Stomach (tissue), 9 donors: ENCODE results near the gene CLDN7. TPM values are rescaled to one million over a fixed set of nuclear protein-coding genes. Genes with fewer than 3 reads are reported as not detected.

Source experiments
- DNase-seq, 2 donors: peaks; one replicate each; pipeline versions ENCODE4 v3.0.0 to v3.0.0-alpha.2; 2013 to 2019
- H3K27ac ChIP-seq, 5 donors: fragments of 200-600 bp in 4 of 5; sonication (generic) in 4 of 5; one replicate each; pipeline ENCODE4 v1.5.1; 2013 to 2019; ENCODE audit warnings: mild to moderate bottlenecking in 1 of 5, moderate library complexity in 1 of 5
- H3K27me3 ChIP-seq, 3 donors: fragments of 200-600 bp; sonication (generic); one replicate each; pipeline ENCODE4 v1.5.1; 2017 to 2019; ENCODE audit warnings: mixed run types in 1 of 3
- H3K36me3 ChIP-seq, 4 donors: fragments of 200-600 bp; sonication (generic); 1 replicate in 3 of 4; 2 replicates in 1 of 4; pipeline ENCODE4 v1.5.1; 2016 to 2019
- H3K4me1 ChIP-seq, 4 donors: fragments of 200-600 bp; sonication (generic); one replicate each; pipeline ENCODE4 v1.5.1; 2016 to 2019
- H3K4me3 ChIP-seq, 4 donors: fragments of 200-600 bp; sonication (generic) in 3 of 4; one replicate each; pipeline ENCODE4 v1.5.1; 2016 to 2019; ENCODE audit warnings: mild to moderate bottlenecking in 1 of 4
- H3K9me3 ChIP-seq, 4 donors: fragments of 200-600 bp; sonication (generic); one replicate each; pipeline ENCODE4 v1.5.1; 2016 to 2019
- EP300 ChIP-seq: sonication (generic); formaldehyde crosslinking; IDR thresholded peaks from one replicate; pipeline ENCODE4 v1.6.1; 2017; ENCODE audit warnings: antibody characterized with exemption
- POLR2A ChIP-seq, 4 donors: fragments of 450-650 bp; IDR thresholded peaks; one replicate each; pipeline ENCODE4 v1.6.1; 2016; ENCODE audit warnings: antibody characterized with exemption in 4 of 4, control low read depth in 2 of 4, mild to moderate bottlenecking in 1 of 4, moderate library complexity in 1 of 4
- POLR2AphosphoS5 ChIP-seq, 3 donors: sonication (generic); formaldehyde crosslinking; IDR thresholded peaks; one replicate each; pipeline ENCODE4 v1.6.1; 2016; ENCODE audit warnings: antibody characterized with exemption in 3 of 3
- WGBS, 5 donors: extraction: QIAGEN DNeasy Blood & Tissue Kit in 3 of 5; methylation state at CpG; one replicate each; pipeline versions ENCODE4 v1.1.5 to v1.1.7; 2013 to 2018; 5-methylcytosine and 5-hydroxymethylcytosine counted together
- intact Hi-C: fragments of 100-400 bp; cut with DNase I; formaldehyde crosslinking; loops from one replicate; pipeline ENCODE4 v1.15.1; 2023; ENCODE audit warnings: low total_unique reads
- polyA plus RNA-seq, 3 donors: library from polyadenylated mRNA; stranded (reverse); fragments of 200-250 nt; gene quantifications; one replicate each; pipeline ENCODE4 v1.2.3, GENCODE V29; 2013
- total RNA-seq, 5 donors: library from RNA; depleted of rRNA; stranded (reverse); fragments of >200 nt; gene quantifications; one replicate each; pipeline versions ENCODE4 v1.1.0 to v1.2.3, GENCODE V29; 2014 to 2016
- TF ChIP-seq, protein P1 (sequence below), 7 experiments: fragments of 450-650 bp in 4 of 7; fragments of 200-600 bp in 3 of 7; sonication (generic) in 3 of 7; IDR thresholded peaks; one replicate each; pipeline ENCODE4 v1.5.1; 2016 to 2019; ENCODE audit warnings: antibody characterized with exemption in 7 of 7, control low read depth in 2 of 7, mild to moderate bottlenecking in 1 of 7
- donor health status: healthy with polysubstance abuse.
- donor health status: Bipolar disorder and iron deficiency.
- donor health status: healthy.

Gene CLDN7
- total and polyA plus RNA-seq, 8 donors: 1.8 to 829 (median 13.7) TPM

DNA sequence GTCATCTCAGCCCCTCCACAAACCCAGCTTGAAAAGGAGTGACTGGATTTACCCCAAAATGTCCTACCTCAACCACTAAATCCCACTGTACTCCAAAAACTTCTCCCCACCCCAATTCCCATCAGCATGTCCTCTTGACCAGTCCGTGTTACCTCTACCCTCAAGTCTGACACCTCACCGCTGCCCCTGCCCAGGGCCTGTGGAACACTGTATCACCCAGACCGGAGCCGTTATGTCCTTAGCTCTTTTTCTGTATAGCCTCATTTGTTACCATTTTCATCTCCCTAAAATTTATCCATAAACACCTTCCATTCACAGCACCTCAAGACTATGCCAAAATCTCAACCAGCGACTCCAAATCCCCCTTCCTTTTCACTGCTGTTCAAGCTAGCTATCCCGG lies 25.5 kb downstream of the CLDN7 start:
- H3K9me3 ChIP-seq: no peaks in the 10 kb centered on the region
- intact Hi-C loops: no loop called here
- DNase-seq: no peak
- peak overlapping the region in 1 of 4 donors; percentile 97 for H3K4me3 ChIP-seq
- TF ChIP-seq EP300 (no peak), POLR2A (IDR thresholded peaks at IDR 0.05) (no peak), POLR2AphosphoS5 (IDR thresholded peaks at IDR 0.05) (no peak)
- TF ChIP-seq, protein P1, sequence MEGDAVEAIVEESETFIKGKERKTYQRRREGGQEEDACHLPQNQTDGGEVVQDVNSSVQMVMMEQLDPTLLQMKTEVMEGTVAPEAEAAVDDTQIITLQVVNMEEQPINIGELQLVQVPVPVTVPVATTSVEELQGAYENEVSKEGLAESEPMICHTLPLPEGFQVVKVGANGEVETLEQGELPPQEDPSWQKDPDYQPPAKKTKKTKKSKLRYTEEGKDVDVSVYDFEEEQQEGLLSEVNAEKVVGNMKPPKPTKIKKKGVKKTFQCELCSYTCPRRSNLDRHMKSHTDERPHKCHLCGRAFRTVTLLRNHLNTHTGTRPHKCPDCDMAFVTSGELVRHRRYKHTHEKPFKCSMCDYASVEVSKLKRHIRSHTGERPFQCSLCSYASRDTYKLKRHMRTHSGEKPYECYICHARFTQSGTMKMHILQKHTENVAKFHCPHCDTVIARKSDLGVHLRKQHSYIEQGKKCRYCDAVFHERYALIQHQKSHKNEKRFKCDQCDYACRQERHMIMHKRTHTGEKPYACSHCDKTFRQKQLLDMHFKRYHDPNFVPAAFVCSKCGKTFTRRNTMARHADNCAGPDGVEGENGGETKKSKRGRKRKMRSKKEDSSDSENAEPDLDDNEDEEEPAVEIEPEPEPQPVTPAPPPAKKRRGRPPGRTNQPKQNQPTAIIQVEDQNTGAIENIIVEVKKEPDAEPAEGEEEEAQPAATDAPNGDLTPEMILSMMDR (IDR thresholded peaks at IDR 0.05): no peak
- WGBS, 5 donors: 76 to 83% (median 82%) methylated on average over 6 of the region's 6 CpGs
- peaks cover 23 to 34% (median 31%) of the 10 kb centered on the region in 4 donors for H3K36me3 ChIP-seq
- peaks cover 52 to 74% (median 69%) of the 10 kb centered on the region in 4 donors for H3K4me1 ChIP-seq
- H3K27ac ChIP-seq: peak overlapping the region; percentile 88 to 99 (median 96)
- no peaks in the 10 kb centered on the region for H3K27me3 ChIP-seq

DNA sequence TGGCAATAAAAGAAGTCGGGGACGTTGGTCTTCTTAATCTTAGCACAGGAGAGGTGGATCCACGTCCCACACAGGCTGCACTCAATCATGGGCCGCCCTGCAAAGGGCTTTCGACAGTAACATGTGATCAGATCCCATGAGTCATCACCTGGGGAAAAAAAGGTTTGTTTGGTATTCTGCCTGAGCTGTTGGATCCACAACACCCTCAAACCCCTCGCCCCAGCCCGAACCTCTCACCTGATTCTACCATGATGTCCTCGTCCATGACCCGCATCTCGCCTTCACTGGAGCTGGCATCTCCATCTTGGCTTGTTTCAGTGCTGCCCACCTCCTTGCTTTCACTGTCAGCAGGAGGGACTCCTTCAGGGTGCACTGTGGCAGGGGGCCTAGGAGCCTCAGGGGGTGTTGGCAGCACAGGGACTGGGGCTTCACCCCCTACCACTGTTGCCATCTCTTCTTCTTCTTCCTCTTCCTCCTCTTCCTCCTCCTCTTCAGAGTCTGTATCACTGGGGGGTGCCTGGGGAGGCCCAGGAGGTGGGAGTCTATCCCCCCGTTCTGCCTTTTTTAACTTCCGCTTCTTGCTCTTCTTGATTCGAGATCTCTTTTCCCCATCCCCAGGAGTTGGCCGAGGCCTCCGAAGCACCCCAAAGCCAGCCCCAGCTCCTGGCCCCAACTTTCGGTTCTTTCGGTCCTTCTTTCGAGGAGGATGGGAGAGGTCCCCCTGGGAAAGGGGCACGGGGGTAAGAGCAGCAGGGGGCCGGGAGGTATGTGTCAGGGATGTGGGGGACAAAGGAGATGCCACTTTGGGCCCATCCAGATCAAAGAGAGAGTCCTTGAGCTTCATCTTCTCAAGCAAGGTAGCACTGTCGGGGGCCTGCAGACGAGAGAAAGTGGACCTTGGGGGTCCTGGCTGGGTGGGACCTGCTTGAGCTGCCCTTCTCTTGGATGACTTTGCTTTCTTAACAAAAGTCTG lies 26.3 kb downstream of the CLDN7 start:
- DNase-seq: no peak
- H3K4me3 ChIP-seq: peak overlapping the region in 1 of 4 donors; percentile 15
- WGBS, 5 donors: 72 to 81% (median 79%) methylated on average over 22 of the region's 22 CpGs
- peak overlapping the region in 3 of 5 donors; percentile 15 to 96 (median 76) for H3K27ac ChIP-seq
- H3K27me3 ChIP-seq: no peaks in the 10 kb centered on the region
- TF ChIP-seq POLR2A (IDR thresholded peaks at IDR 0.05) (no peak), EP300 (no peak), POLR2AphosphoS5 (IDR thresholded peaks at IDR 0.05) (no peak)
- TF ChIP-seq, protein P1 (IDR thresholded peaks at IDR 0.05): no peak
- intact Hi-C loops: no loop called here
- H3K9me3 ChIP-seq: no peaks in the 10 kb centered on the region
- H3K4me1 ChIP-seq: peaks cover 49 to 75% (median 69%) of the 10 kb centered on the region in 4 donors
- H3K36me3 ChIP-seq: peaks cover 22 to 32% (median 29%) of the 10 kb centered on the region in 4 donors

DNA sequence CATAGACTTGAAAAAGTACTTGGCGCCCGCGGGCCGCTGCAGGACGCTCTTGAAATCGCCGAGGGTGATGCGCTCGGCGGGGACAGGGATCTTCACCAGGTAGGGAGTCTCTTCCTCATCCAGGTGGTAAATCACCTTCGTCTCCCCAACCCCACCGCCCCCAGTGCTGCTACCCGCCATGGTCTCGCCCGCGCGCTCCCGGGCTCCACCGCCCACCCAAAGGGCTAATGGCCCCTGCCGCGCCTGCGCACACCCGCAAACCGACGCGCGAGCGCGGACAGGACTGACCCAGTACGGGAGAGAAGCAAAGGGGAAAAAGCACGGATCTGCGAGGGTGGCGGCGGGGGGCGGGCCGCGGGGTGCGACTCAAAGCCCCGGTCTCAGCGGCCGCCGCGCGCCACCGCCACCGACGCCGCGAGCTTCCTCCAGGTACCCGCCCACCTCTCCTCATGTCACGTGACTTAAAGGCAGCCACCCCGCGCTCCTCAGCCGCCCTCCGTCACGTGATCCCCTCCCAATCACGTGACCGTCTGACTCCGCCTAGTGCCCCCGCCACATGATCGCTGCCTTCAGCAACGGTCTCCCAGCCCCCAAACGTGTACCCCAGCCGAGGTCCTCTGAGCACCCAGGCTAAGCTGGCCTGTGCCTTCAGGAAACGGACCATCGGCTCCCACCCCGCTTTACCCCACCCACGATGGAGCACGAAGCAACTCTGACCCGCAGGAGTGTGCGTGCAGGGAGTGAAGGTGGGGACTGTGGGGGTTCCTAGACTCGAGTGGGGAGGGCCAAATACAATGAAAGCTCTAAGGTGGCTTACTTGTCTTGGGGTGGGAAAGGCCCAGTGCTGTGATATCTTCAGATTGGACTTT lies 28.0 kb downstream of the CLDN7 start, which contains the start of gene DVL2:
Gene DVL2, minus strand, starts transcription at position 435 of the 869 bp plus-strand sequence. Its CDS starts 255 bp downstream, at position 180.
- WGBS, 5 donors: 0 to 1% (median 0%) methylated on average over 32 to 72 of the region's 72 CpGs
- H3K4me3 ChIP-seq: peak within 1 kb of the TSS; percentile 63 to 99 (median 89)
- peak within 1 kb of the TSS; percentile 76 to 94 (median 91) for H3K27ac ChIP-seq
- peaks cover 37 to 64% (median 57%) of the 10 kb centered on the region in 4 donors for H3K4me1 ChIP-seq
- no peaks in the 10 kb centered on the region for H3K9me3 ChIP-seq
- H3K27me3 ChIP-seq: no peaks in the 10 kb centered on the region
- TF ChIP-seq POLR2A (IDR thresholded peaks at IDR 0.05) (no peak), POLR2AphosphoS5 (IDR thresholded peaks at IDR 0.05) (peak; percentile 87 to 99 (median 94)), EP300 (no peak)
- TF ChIP-seq, protein P1 (IDR thresholded peaks at IDR 0.05): no peak
- peaks cover 26 to 36% (median 33%) of the 10 kb centered on the region in 4 donors for H3K36me3 ChIP-seq
- DNase-seq: peak; percentile 96 to 98
- intact Hi-C loops: no loop called here

DNA sequence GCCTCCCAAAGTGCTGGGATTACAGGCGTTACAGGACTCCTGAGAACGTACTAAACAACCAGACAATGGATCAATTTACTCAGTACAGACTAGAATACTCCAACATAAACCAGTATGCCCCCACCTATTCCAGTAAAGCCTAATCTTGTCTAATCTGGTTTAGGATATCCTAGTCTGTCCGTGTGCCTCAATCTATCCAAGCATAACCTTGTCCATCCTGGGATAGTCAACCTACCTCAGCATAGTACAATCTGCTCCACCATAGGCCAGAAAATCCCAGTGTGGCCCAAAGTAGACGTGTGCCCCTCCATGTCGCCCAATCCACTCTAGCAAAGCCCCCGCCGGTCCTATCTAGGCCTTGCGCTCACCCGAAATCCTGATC lies 28.6 kb downstream of the CLDN7 start:
- 1 to 3% (median 2%) methylated on average over 9 of the region's 9 CpGs for WGBS, 5 donors
- peaks cover 33 to 43% (median 40%) of the 10 kb centered on the region in 4 donors for H3K36me3 ChIP-seq
- peak overlapping the region; percentile 76 to 94 (median 91) for H3K27ac ChIP-seq
- TF ChIP-seq POLR2AphosphoS5 (IDR thresholded peaks at IDR 0.05) (no peak), EP300 (no peak), POLR2A (IDR thresholded peaks at IDR 0.05) (no peak)
- TF ChIP-seq, protein P1 (IDR thresholded peaks at IDR 0.05): no peak
- intact Hi-C loops: no loop called here
- H3K4me1 ChIP-seq: peaks cover 37 to 64% (median 57%) of the 10 kb centered on the region in 4 donors
- DNase-seq: no peak
- peak overlapping the region; percentile 63 to 99 (median 89) for H3K4me3 ChIP-seq
- no peaks in the 10 kb centered on the region for H3K9me3 ChIP-seq
- no peaks in the 10 kb centered on the region for H3K27me3 ChIP-seq
